HG03439 (cell line): ENCODE results near the gene SOS1.
"Not testable (repeated sequence)": the region's sequence is repeated elsewhere in the genome, so short reads cannot be mapped to it uniquely, and the experiment has no call there.

Experiments used
- ATAC-seq: cut with Tn5 transposase; IDR thresholded peaks from one replicate; pipeline ENCODE4 v1.9.1; 2021; ENCODE audit warnings: mild to moderate bottlenecking, moderate library complexity; ENCODE audit not compliant: unreplicated experiment

The SOS1 gene

GRCh38 chr2:39120771-39121522 lies at the start of gene SOS1:
Gene SOS1 (minus strand): TSS chr2:39121051. CDS start chr2:39120422, 629 bp downstream.
- peak; percentile 50 for ATAC-seq

GRCh38 chr2:39164089-39164488 lies 43.2 kb upstream of the SOS1 start:
- no peak for ATAC-seq

GRCh38 chr2:39160982-39161381 lies 40.1 kb upstream of the SOS1 start:
- no peak for ATAC-seq

- ATAC-seq: no peak
Measured at GRCh38 chr2:39159283-39159682, 38.4 kb upstream of the SOS1 start.

- ATAC-seq: no peak
Measured at GRCh38 chr2:39158351-39158750, 37.5 kb upstream of the SOS1 start.

GRCh38 chr2:39156846-39157245 lies 36.0 kb upstream of the SOS1 start:
- ATAC-seq: no peak

- ATAC-seq: no peak
Measured at GRCh38 chr2:39156107-39156506, 35.3 kb upstream of the SOS1 start.

GRCh38 chr2:39155573-39155972 lies 34.7 kb upstream of the SOS1 start:
- not testable (repeated sequence) for ATAC-seq

GRCh38 chr2:39154944-39155343 lies 34.1 kb upstream of the SOS1 start:
- no peak for ATAC-seq

- ATAC-seq: no peak
Measured at GRCh38 chr2:39153312-39153711, 32.5 kb upstream of the SOS1 start.

GRCh38 chr2:39152504-39152903 lies 31.7 kb upstream of the SOS1 start:
- no peak for ATAC-seq

- ATAC-seq: no peak
Measured at GRCh38 chr2:39150890-39151497, 30.1 kb upstream of the SOS1 start.

- ATAC-seq: no peak
Measured at GRCh38 chr2:39150102-39150562, 29.3 kb upstream of the SOS1 start.

- ATAC-seq: no peak
Measured at GRCh38 chr2:39146630-39147029, 25.8 kb upstream of the SOS1 start.

- no peak for ATAC-seq
Measured at GRCh38 chr2:39145906-39146421, 25.1 kb upstream of the SOS1 start.

GRCh38 chr2:39144416-39144815 lies 23.6 kb upstream of the SOS1 start:
- ATAC-seq: no peak

- no peak for ATAC-seq
Measured at GRCh38 chr2:39142904-39143605, 22.2 kb upstream of the SOS1 start.

- ATAC-seq: no peak
Measured at GRCh38 chr2:39141334-39142271, 20.8 kb upstream of the SOS1 start.

GRCh38 chr2:39140948-39141333 lies 20.1 kb upstream of the SOS1 start:
- ATAC-seq: not testable (repeated sequence)

GRCh38 chr2:39140322-39140847 lies 19.5 kb upstream of the SOS1 start:
- ATAC-seq: no peak
